RWPE2 (cell line): Measurements from ENCODE around the gene SLC41A3.

Experiments used
- ATAC-seq: fragments of 200-7000 bp; cut with Tn5 transposase; 3 replicates; pipeline ENCODE4 v1.9.1; 2021; ENCODE audit warnings: low read depth
- DNase-seq: peaks from one replicate; pipeline ENCODE4 v3.0.0-alpha.2; 2020; ENCODE audit warnings: low spot score
- H3K27ac ChIP-seq: fragments of 450-650 bp; 2 replicates; pipeline ENCODE4 v1.5.1; 2017; ENCODE audit warnings: mild to moderate bottlenecking; ENCODE audit not compliant: poor library complexity, severe bottlenecking
- H3K27me3 ChIP-seq: fragments of 250-450 bp; sonication (Bioruptor Pico); 2 replicates; pipeline ENCODE4 v1.5.1; 2021; ENCODE audit warnings: mild to moderate bottlenecking, moderate library complexity; ENCODE audit not compliant: insufficient read depth, poor library complexity, severe bottlenecking
- H3K36me3 ChIP-seq: fragments of 250-450 bp; sonication (Bioruptor Pico); 2 replicates; pipeline ENCODE4 v1.5.1; 2020; ENCODE audit warnings: low read depth, mild to moderate bottlenecking, moderate library complexity
- H3K4me1 ChIP-seq: fragments of 250-450 bp; sonication (Bioruptor Pico); 2 replicates; pipeline ENCODE4 v1.5.1; 2021; ENCODE audit warnings: mild to moderate bottlenecking, moderate library complexity; ENCODE audit not compliant: insufficient read depth, poor library complexity, severe bottlenecking
- H3K4me3 ChIP-seq: fragments of 250-450 bp; sonication (Bioruptor Pico); 2 replicates; pipeline ENCODE4 v1.5.1; 2021; ENCODE audit warnings: mild to moderate bottlenecking, moderate library complexity; ENCODE audit not compliant: severe bottlenecking
- H3K9me3 ChIP-seq: fragments of 250-450 bp; sonication (Bioruptor Pico); 2 replicates; pipeline ENCODE4 v1.5.1; 2021; ENCODE audit warnings: mild to moderate bottlenecking, moderate library complexity; ENCODE audit not compliant: severe bottlenecking
- TF ChIP-seq, protein P1 (sequence below): fragments of 450-650 bp; IDR thresholded peaks from one replicate; pipeline ENCODE4 v1.5.1; 2017; ENCODE audit warnings: mild to moderate bottlenecking, moderate library complexity; ENCODE audit not compliant: poor library complexity, severe bottlenecking

Gene SLC41A3

DNA sequence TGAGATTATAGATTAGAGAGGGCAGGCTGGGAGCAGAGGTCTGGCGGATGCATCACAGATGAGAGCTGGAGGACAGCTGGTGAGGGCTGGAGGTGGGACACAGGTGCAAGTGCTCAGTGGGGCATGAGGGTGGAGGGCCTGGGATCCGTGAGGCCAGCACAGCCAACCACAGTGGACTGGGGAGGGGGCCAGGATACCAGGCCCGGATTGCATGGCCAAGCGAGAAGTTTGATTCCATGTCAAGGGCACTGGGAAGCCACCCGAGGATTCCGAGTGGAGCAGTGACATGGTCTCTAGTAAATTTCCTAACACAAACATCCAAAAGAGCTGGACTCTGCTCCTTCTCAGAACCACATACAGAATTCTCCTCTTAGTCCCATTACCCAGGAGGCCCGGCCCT, 44.0 kb upstream of the SLC41A3 start:
- TF ChIP-seq, protein P1, sequence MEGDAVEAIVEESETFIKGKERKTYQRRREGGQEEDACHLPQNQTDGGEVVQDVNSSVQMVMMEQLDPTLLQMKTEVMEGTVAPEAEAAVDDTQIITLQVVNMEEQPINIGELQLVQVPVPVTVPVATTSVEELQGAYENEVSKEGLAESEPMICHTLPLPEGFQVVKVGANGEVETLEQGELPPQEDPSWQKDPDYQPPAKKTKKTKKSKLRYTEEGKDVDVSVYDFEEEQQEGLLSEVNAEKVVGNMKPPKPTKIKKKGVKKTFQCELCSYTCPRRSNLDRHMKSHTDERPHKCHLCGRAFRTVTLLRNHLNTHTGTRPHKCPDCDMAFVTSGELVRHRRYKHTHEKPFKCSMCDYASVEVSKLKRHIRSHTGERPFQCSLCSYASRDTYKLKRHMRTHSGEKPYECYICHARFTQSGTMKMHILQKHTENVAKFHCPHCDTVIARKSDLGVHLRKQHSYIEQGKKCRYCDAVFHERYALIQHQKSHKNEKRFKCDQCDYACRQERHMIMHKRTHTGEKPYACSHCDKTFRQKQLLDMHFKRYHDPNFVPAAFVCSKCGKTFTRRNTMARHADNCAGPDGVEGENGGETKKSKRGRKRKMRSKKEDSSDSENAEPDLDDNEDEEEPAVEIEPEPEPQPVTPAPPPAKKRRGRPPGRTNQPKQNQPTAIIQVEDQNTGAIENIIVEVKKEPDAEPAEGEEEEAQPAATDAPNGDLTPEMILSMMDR, result no peak
- no peak for DNase-seq
- Histone ChIP-seq H3K27ac (no peak overlapping the region), H3K36me3 (no peaks in the 10 kb centered on the region), H3K4me1 (no peaks in the 10 kb centered on the region), H3K4me3 (no peak overlapping the region), H3K27me3 (no peaks in the 10 kb centered on the region), H3K9me3 (no peaks in the 10 kb centered on the region)
- no peak for ATAC-seq

DNA sequence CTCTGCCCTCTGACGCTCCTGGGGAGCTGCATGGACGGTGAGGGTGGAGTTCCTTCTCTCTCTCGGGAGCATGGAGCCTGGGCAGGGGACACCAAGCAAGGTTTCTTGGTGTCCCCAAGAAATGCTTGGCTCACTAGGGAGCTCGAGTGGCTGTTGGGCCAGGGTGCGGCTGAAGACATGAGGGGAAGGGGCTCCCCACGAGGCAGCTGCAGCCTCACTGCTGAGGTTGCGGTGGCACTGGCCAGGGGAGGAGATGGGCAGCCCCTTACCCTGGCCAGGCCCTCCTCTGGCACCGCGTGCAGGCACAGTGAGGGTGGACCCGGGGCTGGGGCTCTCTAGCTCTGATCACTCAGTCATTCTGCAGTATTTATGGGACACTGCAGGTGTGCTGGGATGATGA, 43.5 kb upstream of the SLC41A3 start:
- H3K4me3 ChIP-seq, result no peak overlapping the region

DNA sequence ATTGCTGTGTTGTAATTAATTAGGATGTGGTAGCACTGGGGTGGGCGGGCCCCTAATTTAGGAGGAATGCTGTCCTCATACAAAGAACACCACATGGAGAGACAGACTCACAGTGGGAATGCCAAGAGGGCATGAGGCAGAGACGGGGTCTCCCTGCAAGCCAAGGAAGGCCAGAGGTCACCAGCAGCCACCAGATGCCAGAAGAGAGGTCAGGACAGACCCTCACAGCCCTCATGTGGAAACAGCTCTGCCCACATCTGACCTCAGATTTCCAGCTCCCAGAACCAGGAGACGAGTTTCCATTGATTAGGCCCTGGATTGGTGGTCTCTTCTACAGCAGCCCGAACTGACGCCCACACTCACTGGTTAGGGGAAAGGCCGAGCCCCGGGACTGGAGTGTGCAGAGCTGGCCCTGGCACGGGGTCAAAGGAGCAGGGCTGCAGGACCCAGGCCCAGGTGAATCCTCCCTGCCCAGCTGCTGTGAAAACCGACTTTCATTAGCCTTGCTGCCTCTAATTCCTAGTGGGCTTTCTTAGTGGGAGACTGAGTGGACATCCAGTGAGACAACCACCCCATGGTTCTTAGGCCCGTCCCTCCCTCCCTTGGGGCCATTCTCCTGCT, 43.0 kb upstream of the SLC41A3 start:
- no peaks in the 10 kb centered on the region for H3K4me1 ChIP-seq
- no peak overlapping the region for H3K4me3 ChIP-seq
- no peak for ATAC-seq

More for the DNA sequence above, 43.5 kb upstream of the SLC41A3 start:
- Histone ChIP-seq H3K27ac (no peak overlapping the region), H3K4me1 (no peaks in the 10 kb centered on the region), H3K27me3 (no peaks in the 10 kb centered on the region), H3K36me3 (no peaks in the 10 kb centered on the region), H3K9me3 (no peaks in the 10 kb centered on the region)
- TF ChIP-seq, protein P1, result no peak
- DNase-seq (no peak), ATAC-seq (no peak)

DNA sequence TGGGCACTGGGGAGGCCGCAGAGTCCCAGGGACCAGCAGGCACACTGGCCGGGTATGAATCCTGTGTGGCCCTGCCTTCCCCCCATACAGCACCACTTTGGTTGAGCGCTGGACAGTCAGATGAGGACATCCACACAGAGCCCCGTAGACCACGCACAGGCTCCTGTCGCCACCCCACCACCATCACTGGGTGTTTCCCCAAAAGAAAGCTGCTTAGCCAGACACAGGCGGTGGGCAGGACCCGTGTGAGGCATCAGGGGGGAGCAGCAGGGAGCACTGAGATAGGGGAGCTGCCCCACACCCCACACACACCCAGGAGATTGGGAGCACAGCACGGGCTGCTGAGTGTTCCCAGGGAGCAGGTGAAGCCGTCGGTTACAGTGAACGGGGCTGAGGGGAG, 42.4 kb upstream of the SLC41A3 start:
- no peak for ATAC-seq
- Histone ChIP-seq H3K36me3 (no peaks in the 10 kb centered on the region), H3K9me3 (no peaks in the 10 kb centered on the region), H3K4me1 (no peaks in the 10 kb centered on the region), H3K27ac (no peak overlapping the region), H3K27me3 (no peaks in the 10 kb centered on the region), H3K4me3 (no peak overlapping the region)
- DNase-seq, result no peak
- TF ChIP-seq, protein P1, result no peak

More for the DNA sequence above, 43.0 kb upstream of the SLC41A3 start:
- H3K27me3 ChIP-seq, result no peaks in the 10 kb centered on the region
- no peaks in the 10 kb centered on the region for H3K36me3 ChIP-seq
- H3K27ac ChIP-seq, result no peak overlapping the region
- no peaks in the 10 kb centered on the region for H3K9me3 ChIP-seq
- TF ChIP-seq, protein P1, result no peak
- DNase-seq, result no peak

DNA sequence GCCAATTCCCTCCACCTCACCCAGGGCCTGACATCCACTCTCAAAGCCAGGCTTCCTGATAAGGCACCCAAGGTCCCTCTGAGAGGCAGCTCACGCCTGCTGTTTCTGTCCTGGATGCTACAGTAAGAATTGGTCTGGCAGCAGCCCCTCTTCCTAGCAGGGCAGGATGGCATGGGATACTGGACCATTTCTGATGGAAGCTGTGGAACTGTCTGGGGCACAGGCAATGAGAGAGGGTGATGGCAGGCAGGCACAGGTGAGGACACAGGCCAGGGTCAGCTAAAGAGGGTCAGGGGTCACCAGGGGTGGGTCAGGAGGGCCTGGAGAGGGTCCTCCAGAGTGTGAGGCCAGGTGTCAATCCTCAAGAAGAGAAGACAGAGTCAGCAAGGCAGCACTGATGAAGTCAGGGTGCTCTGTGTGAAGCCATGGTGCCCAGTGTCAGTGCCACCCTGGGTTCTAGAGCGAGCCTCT, 41.9 kb upstream of the SLC41A3 start:
- H3K4me3 ChIP-seq, result no peak overlapping the region
- no peaks in the 10 kb centered on the region for H3K27me3 ChIP-seq
- no peaks in the 10 kb centered on the region for H3K4me1 ChIP-seq
- no peak for DNase-seq
- H3K9me3 ChIP-seq, result no peaks in the 10 kb centered on the region
- H3K27ac ChIP-seq, result no peak overlapping the region
- TF ChIP-seq, protein P1, result no peak
- H3K36me3 ChIP-seq, result no peaks in the 10 kb centered on the region
- no peak for ATAC-seq
